GM18517 (cell line): ENCODE results near the gene PSD.
A peak's percentile ranks its signal among the peaks of the same experiment; 100 is the strongest.
"Not testable (repeated sequence)": the region's sequence is repeated elsewhere in the genome, so short reads cannot be mapped to it uniquely, and the experiment has no call there.

Source experiments
- ATAC-seq: cut with Tn5 transposase; IDR thresholded peaks from one replicate; pipeline ENCODE4 v1.9.1; 2021; ENCODE audit warnings: mild to moderate bottlenecking, moderate library complexity; ENCODE audit not compliant: unreplicated experiment

PSD gene

DNA sequence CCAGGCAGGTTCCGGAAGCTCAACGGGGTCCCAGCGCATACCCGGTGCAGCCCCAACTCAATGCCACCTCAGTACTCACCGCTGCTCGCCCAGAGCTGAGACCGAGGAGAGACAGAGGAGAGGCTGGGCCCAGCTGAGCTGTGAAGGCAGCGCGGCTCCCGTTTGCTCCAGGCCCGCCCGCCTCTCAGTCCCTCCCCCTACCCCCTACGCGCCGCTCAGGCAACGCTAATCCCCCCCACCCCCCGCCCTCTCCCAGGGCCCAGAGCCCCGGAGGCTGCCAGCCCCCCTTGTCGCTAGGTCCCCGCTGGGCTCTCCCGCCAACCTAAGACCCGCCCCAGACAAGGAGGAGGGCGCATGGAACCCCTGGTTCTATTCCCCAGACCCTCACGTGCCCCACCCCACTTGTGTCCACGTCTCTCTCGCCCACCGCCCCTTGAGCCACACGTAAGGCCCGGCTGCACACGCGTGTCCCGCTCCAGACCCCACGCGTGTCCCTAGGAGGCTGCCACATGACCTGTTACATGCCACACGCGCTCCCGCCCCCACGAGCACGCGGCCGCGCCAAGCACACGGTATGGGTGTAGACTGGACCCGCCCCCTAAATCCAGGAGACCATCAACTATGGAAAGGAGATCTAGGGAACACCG is at the start of gene PSD:
Gene PSD, minus strand, starts transcription at position 164 of the 647 bp plus-strand sequence. CDS start 1,747 bp downstream, outside the sequence.
- no peak for ATAC-seq

DNA sequence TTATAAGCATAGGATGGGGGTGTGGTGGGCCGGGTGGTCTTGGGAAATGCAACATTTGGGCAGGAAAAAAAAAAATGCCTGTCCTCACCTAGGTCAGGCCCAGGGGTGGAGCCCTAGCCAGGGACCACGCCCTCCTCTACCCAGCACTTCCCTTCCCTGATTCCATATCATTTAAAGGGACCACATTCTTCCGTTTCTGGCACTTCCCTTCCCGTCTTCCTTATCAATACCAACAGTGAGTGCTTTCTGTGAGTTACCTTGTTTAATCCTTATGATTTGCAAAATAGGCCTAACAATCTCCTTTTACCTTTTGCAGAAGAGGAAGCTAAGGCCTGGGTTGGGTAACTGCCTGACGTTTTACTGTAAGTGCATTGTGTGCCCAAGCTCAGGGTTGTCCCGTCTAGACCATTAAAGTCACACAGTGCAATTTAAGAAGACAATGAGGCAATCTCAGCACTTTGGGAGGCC is 49.4 kb upstream of the PSD start:
- no peak for ATAC-seq

DNA sequence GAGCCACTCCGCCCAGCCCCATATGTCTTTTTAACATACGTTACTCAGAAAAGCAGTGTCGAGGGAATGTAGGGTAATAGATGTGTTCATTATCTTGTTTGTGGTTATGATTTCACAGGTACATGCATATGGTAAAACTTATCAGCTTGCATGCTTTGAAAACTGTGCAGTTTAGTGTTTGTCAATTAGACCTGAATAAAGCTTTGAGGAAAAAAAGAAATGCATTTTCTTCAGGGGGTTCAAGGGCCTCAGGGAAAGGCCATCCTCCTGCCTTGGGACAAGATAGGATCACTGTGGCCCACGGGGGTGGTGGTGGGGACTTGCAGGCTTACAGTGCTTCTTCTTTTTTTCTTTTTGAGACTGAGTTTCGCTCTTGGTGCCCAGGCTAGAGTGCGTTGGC is 48.7 kb upstream of the PSD start:
- no peak for ATAC-seq

DNA sequence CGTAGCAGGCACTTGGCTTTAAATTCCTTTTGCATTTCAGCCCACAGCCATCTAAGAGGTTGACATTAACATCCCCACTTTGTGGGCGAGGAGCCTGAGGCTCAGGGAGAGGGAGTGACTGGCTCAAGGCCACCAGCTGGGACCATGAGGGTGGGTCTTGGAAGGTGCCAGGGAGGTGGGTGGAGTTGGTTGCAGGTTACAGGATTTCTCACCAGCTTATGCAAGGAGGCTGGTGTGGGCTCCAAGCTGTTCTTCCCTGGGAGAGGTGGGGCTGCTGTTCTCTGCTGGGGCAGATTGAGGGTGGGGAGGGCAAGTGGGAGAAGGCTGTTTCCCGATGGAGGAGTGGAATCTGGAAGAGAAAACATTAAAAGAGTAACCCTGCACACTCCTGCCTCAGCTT is 46.9 kb upstream of the PSD start:
- ATAC-seq, result no peak

DNA sequence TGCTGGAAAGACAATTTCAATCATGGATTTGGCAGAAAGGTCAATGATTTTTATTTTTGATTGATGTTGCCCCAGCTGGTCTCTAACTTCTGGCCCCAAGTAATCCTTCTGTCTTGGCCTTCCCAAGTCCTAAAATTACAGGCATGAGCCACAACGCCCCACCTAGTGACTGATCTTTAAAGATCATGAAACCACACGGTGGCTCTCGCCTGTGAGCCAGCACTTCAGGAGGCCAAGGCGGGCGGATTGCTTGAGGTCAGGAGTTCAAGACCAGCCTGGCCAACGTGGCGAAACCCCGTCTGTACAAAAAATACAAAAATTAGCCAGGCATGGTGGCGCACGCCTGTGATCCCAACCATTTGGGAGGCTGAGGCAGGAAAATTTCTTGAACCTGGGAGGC is 45.4 kb upstream of the PSD start:
- no peak for ATAC-seq

DNA sequence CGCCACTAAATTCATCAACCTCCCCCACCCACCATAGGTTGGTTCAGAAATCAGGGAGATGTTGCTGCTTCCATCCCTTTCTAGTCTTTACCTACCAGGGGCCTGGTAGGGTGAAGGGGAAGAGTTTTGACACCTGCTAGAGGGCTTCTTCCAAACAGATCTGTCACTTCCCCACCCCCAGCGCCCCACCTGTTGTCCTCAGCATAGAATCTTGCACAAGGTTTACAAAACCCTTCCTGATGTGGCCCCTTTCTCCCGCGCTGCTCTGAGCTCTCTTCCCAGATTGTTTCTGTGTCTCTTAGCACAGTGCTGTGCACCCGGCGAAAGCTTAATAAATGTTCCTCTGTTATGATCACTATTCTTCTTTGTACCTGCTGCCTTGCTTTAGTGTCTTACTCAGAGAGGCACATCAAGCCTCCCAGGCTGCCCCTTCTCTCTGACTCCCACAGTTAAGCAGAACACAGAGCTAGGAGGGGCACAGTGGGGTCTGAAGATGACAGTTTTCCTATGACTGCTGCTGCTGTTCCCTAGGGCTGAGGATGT is 44.0 kb upstream of the PSD start:
- ATAC-seq, result no peak

DNA sequence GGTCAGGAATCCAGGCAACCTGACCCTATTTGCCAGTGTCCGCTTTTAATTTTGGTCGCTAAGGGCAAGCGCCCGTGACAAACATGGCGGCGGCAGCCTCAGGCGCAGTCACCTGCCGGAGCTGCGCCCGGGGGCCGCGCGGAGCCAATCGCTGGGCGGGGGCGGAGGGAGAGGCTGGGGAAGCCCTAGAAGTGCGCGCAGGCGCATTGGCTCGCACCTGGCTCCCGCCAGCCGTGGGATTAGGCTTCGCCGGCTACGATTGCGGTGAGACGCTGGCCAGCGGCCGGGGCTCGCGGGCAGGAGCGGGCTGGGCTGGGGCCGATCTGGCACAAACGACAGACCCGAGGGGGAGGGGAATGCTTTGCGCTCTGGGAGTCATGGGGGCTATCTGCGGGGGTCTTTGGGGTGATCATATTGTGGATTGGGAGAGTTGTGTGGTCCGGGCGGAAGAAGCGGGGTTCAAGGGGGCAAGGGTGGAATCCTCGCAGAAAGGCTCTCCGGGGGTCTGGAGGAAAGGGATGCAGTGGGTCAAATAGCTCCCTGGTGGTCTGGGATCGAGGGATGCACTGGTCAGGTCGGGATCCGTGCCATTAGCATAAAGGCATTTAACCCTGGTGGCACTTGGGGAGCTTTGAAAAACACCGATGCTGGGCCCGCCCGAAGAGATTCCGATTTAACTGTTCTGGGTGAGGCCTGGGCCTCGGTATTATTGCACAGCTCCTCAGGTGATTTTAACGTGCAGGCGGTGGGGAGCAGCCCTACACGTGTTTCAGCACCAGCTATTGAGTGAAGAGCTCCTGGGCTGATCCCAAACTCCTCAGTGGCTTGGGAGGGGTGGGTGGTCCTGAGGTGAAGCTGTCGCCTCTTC is 42.8 kb upstream of the PSD start:
- ATAC-seq, result peak; percentile 82

DNA sequence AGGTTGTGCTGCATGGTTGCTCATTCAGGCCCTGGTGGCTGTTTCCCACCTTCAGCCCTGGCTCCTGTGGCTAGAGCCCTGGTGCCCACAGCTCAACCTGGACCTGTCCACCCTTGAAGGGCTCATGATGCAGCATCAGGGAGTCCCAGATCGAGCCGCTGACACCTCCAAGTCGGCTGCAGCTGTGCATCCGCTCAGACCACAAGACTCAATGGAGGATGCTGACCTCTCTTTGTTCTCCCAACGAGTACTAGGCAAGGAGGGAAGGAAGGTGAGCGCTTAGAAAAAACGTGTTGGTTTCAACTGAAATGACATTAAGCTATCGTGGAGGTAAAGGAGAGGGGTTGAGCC is 42.2 kb upstream of the PSD start:
- ATAC-seq, result peak; percentile 37

DNA sequence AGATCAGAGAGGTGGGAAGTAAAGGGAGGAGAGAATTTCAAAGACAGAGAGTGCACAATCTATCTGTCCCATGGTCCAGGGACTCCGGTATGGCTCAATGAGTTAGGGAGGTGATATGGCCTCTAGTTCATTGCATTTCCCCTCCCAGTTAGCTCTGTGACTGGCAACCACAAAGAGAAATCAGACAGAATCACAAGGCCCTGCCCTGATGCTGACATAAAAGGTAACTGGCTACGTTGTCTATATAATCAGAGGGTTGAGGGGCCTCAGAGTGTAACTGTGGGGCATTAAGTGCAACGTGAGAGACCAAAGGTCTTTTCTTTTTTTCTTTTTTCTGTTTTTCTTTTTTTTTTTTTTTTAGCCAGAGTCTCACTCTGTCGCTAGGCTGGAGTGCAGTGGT is 40.1 kb upstream of the PSD start:
- no peak for ATAC-seq

DNA sequence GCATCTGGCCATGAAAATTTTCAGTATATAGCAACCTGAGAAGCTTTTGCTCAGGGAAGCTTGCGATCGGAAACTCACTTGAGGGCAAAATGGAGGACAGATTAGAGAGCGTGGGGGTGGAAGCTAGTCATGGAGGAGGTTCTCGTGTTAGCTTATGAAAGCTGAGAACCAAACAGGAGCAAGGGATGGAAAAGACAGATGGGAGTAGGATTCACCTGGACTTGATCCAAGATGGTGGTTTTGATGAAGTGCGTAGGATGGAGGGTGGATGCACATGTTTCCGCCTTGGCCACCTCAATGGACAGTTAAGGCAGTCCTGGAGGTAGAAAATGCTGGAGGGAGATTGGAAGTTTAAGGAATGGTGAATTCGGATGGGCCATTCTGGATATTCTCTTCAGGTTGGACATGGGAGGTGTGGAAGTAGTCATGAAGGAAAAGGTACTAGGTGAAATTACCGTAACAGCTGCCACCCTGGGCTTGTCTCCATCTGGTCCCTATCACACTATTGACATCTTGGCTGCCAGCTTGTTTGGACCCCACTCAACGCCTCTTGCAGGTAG is 39.1 kb upstream of the PSD start:
- ATAC-seq, result no peak

DNA sequence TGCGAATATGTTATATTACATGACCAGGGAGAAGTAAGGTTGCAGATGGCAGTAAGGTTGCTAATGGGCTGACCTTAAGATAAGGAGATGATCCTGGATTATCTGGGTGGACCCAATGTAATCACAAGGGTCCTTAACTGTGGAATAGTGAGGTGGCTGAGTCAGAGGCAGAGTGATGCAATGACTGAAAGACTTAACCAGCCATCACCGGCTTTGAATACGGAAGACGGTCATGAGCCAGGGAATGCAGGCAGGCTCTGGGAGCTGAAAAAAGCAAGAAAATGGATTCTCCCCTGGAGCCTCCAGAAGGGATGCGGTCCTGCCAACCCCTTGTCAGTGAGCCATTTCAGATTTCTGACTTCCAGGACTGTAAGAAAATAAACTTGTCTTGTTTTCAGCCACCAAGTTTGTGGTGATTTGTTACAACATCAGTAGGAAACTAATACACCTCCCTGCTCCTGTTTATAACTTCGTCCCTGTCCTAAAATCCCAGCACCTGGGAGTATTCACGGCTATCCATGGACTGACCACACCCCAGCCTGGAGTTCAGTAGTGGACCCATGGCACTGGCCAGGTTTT is 37.4 kb upstream of the PSD start:
- no peak for ATAC-seq

DNA sequence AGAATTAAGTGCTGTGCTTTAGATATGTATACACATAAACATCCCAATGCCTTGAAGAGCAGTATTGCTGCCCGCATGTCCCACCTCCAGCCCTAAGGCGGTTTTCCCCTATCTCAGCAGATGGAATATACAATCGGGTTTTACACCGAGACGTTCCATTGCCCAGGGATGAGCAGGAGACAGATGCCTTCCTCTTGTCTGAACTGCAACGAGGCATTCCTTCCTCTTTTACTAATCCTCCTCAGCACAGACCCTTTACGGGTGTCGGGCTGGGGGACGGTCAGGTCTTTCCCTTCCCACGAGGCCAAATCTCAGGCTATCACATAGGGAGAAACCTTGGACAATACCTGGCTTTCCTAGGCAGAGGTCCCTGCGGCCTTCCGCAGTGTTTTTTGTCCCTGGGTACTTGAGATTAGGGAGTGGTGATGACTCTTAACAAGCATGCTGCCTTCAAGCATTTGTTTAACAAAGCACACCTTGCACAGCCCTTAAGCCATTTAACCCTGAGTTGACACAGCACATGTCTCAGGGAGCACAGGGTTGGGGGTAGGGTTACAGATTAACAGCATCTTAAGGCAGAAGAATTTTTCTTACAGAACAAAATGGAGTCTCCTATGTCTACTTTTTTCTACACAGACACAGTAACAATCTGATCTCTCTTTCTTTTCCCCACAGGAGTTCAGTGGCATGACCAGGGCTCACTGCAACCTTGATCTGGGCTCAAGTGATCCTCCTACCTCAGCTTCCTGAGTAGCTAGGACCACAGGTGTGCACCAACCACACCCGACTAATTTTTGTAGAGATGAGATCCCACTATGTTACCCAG is 36.3 kb upstream of the PSD start:
- not testable (repeated sequence) for ATAC-seq

DNA sequence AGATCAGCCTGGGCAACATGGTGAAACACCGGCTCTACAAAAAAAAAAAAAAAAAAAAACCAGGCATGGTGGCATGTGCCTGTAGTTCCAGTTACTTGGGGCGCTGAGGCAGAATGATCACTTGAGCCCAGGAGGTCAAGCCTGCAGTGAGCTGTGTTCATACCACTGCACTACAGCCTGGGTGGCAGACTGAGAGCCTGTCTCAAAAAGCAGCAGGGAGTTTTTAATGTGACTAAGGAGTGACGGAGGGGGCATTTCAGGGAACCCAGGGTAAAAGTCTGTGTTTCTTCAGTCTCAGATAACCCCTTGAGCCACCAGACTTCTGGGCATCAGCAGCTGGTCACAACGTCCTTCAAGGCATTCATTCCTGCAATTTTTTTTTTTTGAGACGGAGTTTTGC is 34.9 kb upstream of the PSD start:
- no peak for ATAC-seq

DNA sequence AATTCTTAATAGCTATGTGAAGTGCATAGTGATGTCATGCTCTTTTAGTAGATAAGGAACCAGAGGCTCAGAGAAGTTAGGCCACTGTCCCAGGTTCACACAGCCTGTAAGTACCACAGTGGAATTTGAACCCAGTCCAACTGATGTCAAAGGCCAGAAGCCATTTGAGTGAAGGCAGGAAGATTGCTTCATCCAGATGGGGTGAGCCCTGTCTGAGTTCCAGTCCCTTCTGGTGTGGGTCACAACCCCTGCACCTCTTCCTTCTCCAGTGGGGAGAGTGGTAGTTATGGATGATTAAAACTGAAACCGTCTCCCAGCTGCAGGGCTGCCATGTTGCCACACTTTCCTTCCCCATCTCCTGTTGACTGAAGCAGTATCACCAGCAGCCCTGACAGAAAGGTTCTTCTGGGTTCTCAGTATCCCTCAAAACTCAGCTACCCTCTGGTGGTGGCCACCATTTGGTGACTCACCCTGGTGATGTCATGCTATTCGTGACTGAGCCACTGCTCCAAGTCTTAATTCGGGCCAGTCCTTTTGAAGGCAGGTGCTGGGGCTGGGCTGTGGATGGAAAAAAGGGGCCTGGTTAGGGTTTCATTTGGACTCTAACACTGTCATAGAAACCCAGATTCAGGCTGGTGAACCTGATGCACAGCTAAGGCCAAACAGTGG is 34.2 kb upstream of the PSD start:
- ATAC-seq, result no peak

DNA sequence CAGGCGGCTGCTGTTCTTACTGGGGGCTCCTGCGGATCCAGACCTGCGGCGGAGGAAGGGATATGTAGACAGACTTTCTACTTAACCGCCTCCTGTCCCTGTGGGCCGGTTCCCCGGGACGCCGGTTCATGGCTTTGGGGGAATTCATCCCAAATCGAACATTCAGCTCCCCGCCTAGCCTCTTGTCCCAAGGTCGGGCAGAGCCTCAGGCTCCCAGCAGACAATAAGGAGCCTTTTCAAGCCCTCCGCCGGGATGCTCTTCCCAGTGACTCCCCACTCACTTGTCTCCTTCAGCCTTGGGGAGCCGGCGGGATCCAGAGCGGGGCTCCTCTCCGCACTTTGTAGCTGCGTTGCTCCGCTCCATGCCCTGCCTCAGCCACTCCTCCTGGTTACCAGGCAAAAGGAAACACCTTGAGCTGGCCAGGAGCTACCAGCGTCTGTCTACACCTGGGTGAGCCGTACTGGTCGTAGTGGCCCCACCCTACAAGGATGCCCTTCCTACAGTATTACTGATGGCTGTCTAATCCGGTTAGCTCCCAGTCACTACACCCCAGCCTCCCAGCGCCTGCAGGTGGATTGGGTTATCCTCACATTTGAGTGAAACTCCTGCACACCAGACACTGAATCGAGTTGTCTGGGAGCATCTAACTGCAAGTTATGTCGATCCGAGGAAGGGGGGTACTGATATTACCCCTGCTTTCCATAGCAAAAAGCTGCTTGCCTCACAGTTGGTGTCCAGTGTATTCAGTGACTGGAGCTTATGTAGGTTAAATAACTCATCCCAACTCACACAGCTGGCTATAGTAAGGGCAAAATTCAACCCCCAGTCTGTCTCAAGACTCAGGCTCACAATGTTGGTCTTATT is 32.8 kb upstream of the PSD start, which contains the start of gene C10orf95:
Gene C10orf95, minus strand, starts transcription at position 439 of the 865 bp plus-strand sequence. CDS start 450 bp downstream, outside the sequence.
- no peak for ATAC-seq

DNA sequence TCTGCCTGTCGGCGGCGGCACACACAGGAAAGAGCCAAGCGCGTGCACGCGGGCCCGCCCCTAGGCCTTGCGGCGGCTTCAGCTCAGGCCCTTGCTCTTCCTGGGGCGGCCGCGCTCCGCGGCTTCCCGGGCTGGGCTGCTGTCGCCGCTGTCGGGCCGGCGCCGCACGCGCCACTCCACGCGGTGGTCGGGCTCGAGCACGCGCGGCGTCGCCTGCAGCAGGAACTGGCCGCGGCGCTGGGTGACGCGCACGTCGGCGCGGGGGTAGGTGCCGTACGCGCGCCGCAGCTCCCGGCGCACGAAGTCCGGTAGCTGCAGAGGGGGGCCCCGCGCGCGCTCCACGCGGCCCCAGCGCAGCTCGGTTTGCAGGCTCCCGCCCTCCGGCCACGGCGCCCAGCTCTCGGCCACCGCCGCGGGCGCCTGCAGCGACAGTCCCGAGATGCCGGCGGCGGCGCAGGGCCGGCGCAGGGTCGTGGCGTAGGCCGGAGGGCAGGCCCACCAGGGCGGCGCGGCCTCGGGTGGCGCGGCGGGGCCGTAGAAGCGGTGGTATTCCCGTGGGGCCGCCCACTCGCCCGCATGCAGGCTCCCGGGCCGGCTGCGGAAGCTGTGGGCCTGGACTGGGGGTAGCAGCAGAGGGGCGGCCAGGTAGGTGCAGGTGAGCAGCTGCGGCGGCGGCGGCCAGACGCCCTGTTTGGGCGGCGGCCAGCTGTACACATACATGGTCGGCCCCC is 32.0 kb upstream of the PSD start:
- peak; percentile 64 for ATAC-seq

DNA sequence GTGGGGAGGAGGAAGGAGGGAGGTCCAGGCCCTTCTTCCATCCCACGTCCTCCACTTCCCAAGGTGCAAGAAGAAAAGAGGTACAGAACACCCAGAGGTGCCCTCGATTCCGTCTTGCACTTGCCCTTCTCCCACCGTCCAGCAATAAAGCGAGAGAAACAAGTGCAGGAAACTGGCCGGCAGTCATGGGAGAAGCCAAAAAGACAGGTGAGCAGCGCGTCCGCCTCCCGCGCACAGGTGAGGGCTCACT is 31.5 kb upstream of the PSD start:
- peak; percentile 12 for ATAC-seq

DNA sequence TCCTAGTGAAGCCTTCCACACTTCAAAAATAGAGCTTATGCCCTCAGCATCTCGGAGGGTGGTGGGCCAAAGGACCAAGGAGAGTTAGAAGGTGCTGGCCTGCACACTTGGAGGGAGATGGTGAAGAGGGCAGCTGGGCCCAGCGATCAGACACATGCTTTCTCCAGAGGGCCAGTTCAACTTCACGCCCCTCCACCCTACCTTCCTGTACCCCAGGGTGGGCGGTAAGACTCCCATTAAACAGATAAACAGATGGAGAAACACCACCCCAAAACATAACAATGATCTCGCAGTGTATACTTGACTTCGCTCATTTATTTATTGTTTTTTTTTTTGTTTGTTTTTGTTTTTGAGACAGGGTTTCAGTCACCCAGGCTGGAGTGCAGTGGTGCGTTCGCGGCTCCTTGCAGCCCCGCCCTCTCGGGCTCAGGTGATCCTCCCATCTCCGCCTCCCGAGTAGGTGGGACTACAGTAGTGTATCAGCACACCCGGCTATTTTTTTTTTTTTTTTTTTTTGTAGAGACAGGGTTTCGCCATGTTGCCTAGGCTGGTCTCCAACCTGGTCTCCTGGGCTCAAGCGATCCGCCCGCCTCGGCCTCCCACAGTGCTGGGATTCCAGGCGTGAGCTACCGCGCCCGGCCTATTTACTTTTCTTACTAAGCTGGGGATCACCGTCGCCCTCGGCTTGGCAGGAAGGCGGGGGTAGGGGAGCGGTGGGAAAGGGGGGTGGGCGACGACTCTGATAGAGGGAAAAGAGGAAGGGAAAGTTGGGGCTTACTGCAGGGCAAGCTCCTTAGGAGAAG is 30.9 kb upstream of the PSD start:
- no peak for ATAC-seq
